HG02588 (cell line): Measurements from ENCODE around the gene SLCO2B1.

ENCODE experiments used
- ATAC-seq: cut with Tn5 transposase; IDR thresholded peaks from one replicate; pipeline ENCODE4 v1.9.1; 2021; ENCODE audit warnings: mild to moderate bottlenecking, moderate library complexity; ENCODE audit not compliant: unreplicated experiment

Gene SLCO2B1

DNA sequence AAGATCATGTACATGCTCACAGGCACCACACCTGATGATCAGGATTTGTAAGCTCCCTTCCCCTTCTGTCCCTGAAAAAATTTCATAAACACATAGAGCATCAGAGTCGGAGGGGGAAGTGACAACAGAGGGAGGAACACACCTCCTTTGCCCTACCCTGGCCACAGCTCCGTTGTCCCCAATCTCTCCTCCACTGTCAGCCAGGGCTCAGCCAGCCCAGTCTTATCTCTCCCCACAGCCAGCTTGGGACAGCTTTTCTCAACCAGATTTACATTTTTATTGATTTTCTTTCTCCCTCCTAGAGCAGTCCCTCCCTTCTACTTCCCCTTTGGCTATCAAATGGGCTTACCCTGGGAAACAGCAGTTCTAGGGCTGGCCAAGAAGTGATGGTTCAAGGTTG lies 57.5 kb downstream of the SLCO2B1 start:
- no peak for ATAC-seq

- no peak for ATAC-seq
These were observed 61.5 kb downstream of the SLCO2B1 start for GRCh38 chr11:75212411-75212810.

- no peak for ATAC-seq
These were observed 63.5 kb downstream of the SLCO2B1 start for GRCh38 chr11:75214411-75214821.

GRCh38 chr11:75214843-75215242 lies 63.9 kb downstream of the SLCO2B1 start:
- ATAC-seq = no peak

- ATAC-seq = no peak
These were observed 69.0 kb downstream of the SLCO2B1 start for GRCh38 chr11:75219869-75220268.

DNA sequence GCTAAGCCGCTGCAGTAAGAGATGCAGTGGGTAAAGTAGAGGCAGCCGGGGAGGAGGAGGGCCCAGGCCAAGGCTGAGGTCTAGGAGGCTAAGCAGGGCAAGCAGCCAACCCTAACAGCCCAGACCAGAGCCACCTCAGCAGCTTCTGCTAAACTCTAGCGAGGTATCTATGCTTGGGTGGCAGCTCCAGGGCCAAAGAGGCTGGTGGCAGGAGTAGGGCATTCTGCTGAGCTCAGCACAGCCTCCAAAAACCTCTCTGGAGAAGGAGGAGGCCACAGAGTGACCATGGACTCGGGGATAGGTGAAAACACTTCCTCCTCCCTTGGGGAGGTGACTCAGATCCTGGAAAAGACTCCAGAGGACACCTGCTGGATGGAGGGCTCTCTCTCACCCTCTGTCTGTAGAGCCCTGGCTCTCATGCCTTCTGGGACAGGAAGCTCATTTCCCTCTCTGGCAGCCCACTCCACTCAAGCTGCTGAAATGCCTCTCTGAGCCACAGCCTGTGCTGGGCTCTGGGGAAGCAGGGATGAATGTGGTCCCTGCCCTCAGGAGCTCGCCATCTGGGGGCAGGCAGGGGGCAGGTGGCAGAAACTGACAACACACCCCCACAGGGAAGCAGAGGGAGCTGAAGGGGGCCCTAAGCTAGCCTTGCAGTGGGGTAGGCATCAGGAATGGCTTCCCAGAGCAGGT lies 73.2 kb downstream of the SLCO2B1 start:
- ATAC-seq = no peak

- no peak for ATAC-seq
These were observed 74.9 kb downstream of the SLCO2B1 start for GRCh38 chr11:75225794-75226193.

- no peak for ATAC-seq
These were observed 78.6 kb downstream of the SLCO2B1 start for GRCh38 chr11:75229466-75229865.

DNA sequence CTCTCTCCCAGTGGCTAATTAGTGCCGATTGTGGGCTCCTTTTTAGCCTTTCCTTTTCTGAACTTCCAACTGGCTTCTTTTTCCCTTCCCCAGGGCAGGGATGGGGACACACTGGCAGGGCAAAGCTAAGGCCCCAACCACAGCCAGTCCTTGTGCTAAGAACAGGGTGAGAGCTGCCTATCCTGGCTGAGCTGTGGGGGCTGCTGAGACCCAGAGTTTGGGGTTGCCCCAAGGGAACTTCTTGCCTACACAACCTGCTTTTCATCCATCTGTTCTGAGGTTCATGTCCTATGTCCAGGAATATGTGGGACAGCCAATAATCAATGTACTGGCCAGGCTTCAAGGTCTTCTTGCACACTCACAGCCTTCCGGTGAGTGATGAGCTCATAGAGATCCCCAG lies 79.7 kb downstream of the SLCO2B1 start:
- ATAC-seq = no peak

DNA sequence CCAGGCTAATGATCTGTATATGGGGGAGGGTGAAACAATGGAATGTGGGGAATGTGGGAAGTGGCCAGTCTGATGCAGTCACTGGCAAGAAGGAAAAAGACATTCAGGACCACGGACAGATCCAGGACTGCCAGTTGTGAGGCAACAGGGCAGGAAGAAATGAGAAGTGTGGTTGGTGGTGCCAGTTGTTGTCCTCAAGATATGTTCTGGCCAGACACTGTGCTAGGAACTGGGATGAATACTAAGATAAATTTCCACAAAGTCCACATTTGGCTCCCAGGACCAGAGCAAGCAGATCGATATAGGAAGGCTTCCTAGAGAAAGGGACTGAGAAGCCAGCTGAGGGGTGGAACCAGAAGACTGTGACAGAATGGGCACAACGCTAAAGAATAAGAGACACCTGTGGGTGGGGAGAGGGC lies 82.9 kb downstream of the SLCO2B1 start:
- ATAC-seq = no peak

DNA sequence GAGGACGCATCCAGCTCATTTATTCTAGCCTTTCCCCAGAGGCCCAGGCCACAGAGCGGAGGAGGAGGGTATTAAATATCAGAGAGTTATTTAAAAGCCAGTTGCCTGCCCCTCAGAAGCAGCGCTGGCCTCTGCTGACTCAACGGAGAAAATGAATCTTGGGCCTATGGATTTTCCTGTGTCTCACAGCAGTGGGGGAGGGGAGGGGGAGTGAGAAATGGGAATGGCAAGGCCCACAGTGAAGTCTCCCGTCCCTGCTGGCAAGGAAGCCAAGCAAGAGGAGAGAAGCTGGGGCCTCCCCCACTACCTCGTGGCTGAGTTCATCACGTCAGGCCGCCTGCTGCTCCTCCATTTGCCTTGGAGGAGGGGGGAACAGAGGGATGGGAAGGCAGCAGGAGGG lies 85.2 kb downstream of the SLCO2B1 start:
- no peak for ATAC-seq

DNA sequence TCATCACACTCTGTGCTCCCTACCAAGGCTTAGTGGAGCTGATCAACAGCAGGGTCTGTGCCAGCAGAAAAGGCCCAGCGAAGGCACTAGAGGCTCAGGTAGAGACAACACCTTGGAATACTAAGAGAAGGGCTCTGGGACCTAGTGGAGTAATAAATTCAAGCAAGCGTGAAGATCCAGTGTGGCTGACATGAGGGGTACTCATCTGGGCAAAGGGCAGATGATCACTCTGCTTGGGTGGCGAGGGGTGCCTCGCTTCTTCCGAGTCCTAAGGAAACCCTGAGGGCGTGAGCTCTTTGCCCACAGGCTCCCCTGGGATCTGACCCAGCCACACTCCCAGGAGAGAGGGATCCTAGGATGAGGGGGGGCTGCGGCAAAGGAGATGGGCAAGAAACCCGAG lies 86.1 kb downstream of the SLCO2B1 start:
- no peak for ATAC-seq

- ATAC-seq = no peak
These were observed 87.9 kb downstream of the SLCO2B1 start for GRCh38 chr11:75238595-75239440.

GRCh38 chr11:75239531-75240290 lies 88.8 kb downstream of the SLCO2B1 start:
- no peak for ATAC-seq

GRCh38 chr11:75240311-75241035 lies 89.6 kb downstream of the SLCO2B1 start, which contains the start of gene TPBGL:
Gene TPBGL, plus strand, starts transcription at chr11:75240774. Its CDS starts 276 bp downstream, at chr11:75241050.
- ATAC-seq = no peak

- ATAC-seq = peak; percentile 84
These were observed 90.4 kb downstream of the SLCO2B1 start for GRCh38 chr11:75241036-75241905.

GRCh38 chr11:75241906-75242644 lies 91.2 kb downstream of the SLCO2B1 start:
- no peak for ATAC-seq

DNA sequence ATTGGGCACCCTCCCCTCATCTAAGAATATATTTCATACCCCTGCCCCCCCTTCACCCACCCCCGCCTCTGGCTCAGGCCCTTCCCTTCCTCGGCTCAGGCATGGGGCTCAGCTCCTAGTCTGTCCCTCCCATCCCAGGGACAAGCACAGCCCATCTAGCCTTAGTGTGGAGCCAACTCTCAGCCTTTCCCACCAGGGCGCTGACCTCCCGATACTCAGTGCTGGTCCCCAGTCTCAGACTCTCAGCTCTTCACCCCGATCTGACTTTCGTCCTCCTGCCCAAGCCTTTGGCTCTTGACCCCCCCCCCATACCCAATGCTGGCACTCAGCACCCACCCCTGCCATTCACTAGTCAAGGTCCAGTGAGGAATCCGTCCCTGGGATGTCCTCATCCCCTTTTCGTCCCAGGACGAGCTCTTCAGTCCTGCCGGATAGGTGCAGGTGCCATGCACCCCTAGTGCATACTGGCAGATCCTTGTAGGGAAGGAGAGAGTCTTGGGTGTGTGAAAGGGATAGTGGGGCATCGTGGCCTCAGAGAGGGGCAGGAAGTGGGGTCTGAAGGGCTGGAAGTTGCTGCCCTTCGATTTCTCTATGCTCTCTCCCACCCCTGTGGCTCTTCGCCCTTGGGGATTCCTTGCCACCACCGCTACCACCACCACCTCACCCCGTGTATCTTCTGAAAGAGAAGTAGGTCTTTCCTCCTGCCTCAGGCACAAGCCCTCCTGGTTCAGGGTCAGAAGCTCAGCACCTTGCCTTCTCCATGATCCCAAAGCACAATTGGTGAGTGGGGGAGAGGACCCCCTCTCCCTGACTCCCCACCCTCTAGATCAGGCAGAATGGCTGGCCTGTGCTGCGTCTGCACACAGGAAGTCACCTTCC lies 92.1 kb downstream of the SLCO2B1 start:
- ATAC-seq = no peak
